ENCODE data around the gene CUL5. TPM values are rescaled to one million over a fixed set of nuclear protein-coding genes. Genes with fewer than 3 reads are reported as not detected.

Gene CUL5
- total and polyA plus RNA-seq, 7 experiments from 2014 or later = 32.3 to 59.7 (median 39.2) TPM

DNA sequence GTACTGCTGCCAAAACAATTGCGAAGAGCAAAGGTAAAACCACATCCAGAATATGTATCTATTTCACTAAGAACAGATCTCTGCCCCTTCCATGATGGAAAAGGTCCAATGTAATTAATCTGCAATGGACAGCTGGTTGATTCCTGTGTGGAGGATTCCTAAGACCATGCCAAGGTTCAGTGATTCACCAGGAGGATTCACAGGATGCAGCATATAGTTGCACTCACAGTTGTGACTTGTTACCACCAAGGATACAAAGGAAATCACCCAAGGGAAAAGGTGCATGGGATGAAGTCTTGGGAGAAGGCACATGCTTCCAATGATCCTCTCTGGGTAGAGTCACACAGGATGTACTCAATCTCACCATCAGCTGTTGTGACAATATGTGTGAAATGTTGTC lies 35.1 kb upstream of the CUL5 start:
- ATAC-seq (no peak), DNase-seq (no peak)
- CTCF ChIA-PET = no interaction called here
- H3K27me3 ChIP-seq (ENCODE audit: control insufficient read depth in 2 of 2, insufficient read depth in 2 of 2, low read length in 2 of 2) = no peaks in the 10 kb centered on the region
- no peak overlapping the region for H3K4me3 ChIP-seq (ENCODE audit: low read length)
- no peaks in the 10 kb centered on the region for H3K36me3 ChIP-seq (ENCODE audit: control insufficient read depth in 2 of 3, insufficient read depth in 3 of 3, low read length in 3 of 3)
- no peaks in the 10 kb centered on the region for H3K9me3 ChIP-seq (ENCODE audit: control insufficient read depth in 2 of 3, low read length in 3 of 3)
- Mint-ChIP-seq H3K4me1 (no peaks in the 10 kb centered on the region), H3K4me3 (no peak overlapping the region), H3K27me3 (peaks cover 0 to 16% (median 7%) of the 10 kb centered on the region in 5 donors), H3K36me3 (no peaks in the 10 kb centered on the region), H3K9me3 (peaks cover 0 to 2% (median 0%) of the 10 kb centered on the region in 11 donors), H3K27ac (no peak overlapping the region)
- H3K4me1 ChIP-seq (ENCODE audit: control insufficient read depth in 2 of 2, insufficient read depth in 2 of 2, low read length in 2 of 2) = no peaks in the 10 kb centered on the region
- H3K27ac ChIP-seq (ENCODE audit: low read depth, low read length) = no peak overlapping the region
- POLR2A ChIA-PET = no interaction called here
- intact Hi-C loops (cut with micrococcal nuclease) = no loop called here

GRCh38 chr11:107988397-107989158 lies 20.1 kb upstream of the CUL5 start:
- Mint-ChIP-seq H3K36me3 (peaks cover 0 to 4% (median 0%) of the 10 kb centered on the region in 5 donors), H3K4me1 (no peaks in the 10 kb centered on the region), H3K9me3 (peaks cover 0 to 7% (median 0%) of the 10 kb centered on the region in 11 donors), H3K27me3 (peaks cover 0 to 7% (median 6%) of the 10 kb centered on the region in 5 donors), H3K27ac (no peak overlapping the region), H3K4me3 (no peak overlapping the region)
- Histone ChIP-seq H3K27ac (ENCODE audit: low read depth, low read length) (no peak overlapping the region), H3K4me3 (ENCODE audit: low read length) (no peak overlapping the region), H3K27me3 (ENCODE audit: control insufficient read depth in 2 of 2, insufficient read depth in 2 of 2, low read length in 2 of 2) (no peaks in the 10 kb centered on the region), H3K4me1 (ENCODE audit: control insufficient read depth in 2 of 2, insufficient read depth in 2 of 2, low read length in 2 of 2) (no peaks in the 10 kb centered on the region), H3K9me3 (ENCODE audit: control insufficient read depth in 2 of 3, low read length in 3 of 3) (no peaks in the 10 kb centered on the region), H3K36me3 (ENCODE audit: control insufficient read depth in 2 of 3, insufficient read depth in 3 of 3, low read length in 3 of 3) (no peaks in the 10 kb centered on the region)
- CTCF ChIA-PET = no interaction called here
- ATAC-seq = peak; percentile 82
- POLR2A ChIA-PET = no interaction called here
- intact Hi-C loops (cut with micrococcal nuclease) = no loop called here
- no peak for DNase-seq

- Mint-ChIP-seq H3K27me3 (peaks cover 4 to 18% (median 7%) of the 10 kb centered on the region in 5 donors), H3K4me1 (no peaks in the 10 kb centered on the region), H3K4me3 (no peak overlapping the region), H3K36me3 (no peaks in the 10 kb centered on the region), H3K27ac (no peak overlapping the region), H3K9me3 (peaks cover 0 to 8% (median 0%) of the 10 kb centered on the region in 11 donors)
- ChIA-PET CTCF (no interaction called here), POLR2A (no interaction called here)
- H3K27ac ChIP-seq (ENCODE audit: low read depth, low read length) = no peak overlapping the region
- H3K9me3 ChIP-seq (ENCODE audit: control insufficient read depth in 2 of 3, low read length in 3 of 3) = no peaks in the 10 kb centered on the region
- intact Hi-C loops (cut with micrococcal nuclease) = no loop called here
- DNase-seq = no peak
- no peaks in the 10 kb centered on the region for H3K27me3 ChIP-seq (ENCODE audit: control insufficient read depth in 2 of 2, insufficient read depth in 2 of 2, low read length in 2 of 2)
- no peak overlapping the region for H3K4me3 ChIP-seq (ENCODE audit: low read length)
- no peak for ATAC-seq
- no peaks in the 10 kb centered on the region for H3K4me1 ChIP-seq (ENCODE audit: control insufficient read depth in 2 of 2, insufficient read depth in 2 of 2, low read length in 2 of 2)
- H3K36me3 ChIP-seq (ENCODE audit: control insufficient read depth in 2 of 3, insufficient read depth in 3 of 3, low read length in 3 of 3) = no peaks in the 10 kb centered on the region
Observed at GRCh38 chr11:107991868-107992414, 16.8 kb upstream of the CUL5 start.

DNA sequence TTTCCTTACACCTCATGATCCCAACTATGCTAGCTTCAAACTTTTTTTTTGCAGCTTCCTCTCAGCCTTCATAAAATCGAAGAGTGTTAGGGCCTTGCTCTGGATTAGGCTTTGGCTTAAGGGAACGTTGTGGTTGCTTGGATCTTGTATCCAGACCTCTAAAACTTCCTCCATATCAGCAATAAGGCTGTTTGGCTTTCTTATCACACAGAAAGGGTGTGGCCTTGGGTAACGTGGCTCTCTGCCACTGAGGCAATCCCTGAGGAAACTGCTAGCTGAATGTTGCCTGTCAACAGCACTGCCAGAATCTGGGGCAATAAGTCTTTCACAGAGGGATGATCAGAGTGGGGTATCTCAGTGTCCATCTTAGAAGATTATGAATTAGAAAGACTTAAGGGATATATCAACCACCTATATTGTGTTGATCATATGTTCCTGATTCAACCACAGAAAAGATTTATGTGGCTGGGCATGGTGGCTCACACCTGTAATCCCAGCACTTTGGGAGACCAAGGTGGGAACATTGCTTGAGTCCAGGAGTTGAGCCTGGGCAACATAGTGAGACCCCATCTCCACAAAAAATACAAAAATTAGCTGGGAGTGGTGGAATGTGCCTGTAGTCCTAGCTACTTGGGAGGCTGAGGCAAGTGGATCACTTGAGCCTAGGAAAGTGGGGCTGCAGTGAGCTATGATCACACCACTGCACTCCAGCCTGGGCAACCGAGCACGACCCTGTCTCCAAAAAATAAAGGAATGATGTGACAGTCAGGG lies 12.5 kb upstream of the CUL5 start:
- Histone ChIP-seq H3K4me3 (ENCODE audit: low read length) (no peak overlapping the region), H3K27ac (ENCODE audit: low read depth, low read length) (no peak overlapping the region), H3K9me3 (ENCODE audit: control insufficient read depth in 2 of 3, low read length in 3 of 3) (no peaks in the 10 kb centered on the region), H3K27me3 (ENCODE audit: control insufficient read depth in 2 of 2, insufficient read depth in 2 of 2, low read length in 2 of 2) (no peaks in the 10 kb centered on the region), H3K36me3 (ENCODE audit: control insufficient read depth in 2 of 3, insufficient read depth in 3 of 3, low read length in 3 of 3) (no peaks in the 10 kb centered on the region), H3K4me1 (ENCODE audit: control insufficient read depth in 2 of 2, insufficient read depth in 2 of 2, low read length in 2 of 2) (no peaks in the 10 kb centered on the region)
- Mint-ChIP-seq H3K27me3 (peaks cover 4 to 20% (median 13%) of the 10 kb centered on the region in 5 donors), H3K9me3 (peaks cover 0 to 5% (median 0%) of the 10 kb centered on the region in 11 donors), H3K27ac (no peak overlapping the region), H3K36me3 (no peaks in the 10 kb centered on the region), H3K4me3 (no peak overlapping the region), H3K4me1 (no peaks in the 10 kb centered on the region)
- ChIA-PET POLR2A (no interaction called here), CTCF (interaction anchor here (1.2 kb wide), 1 partner anchor 13 kb away, joined by 3 read pairs; the partner anchor contains the start of gene CUL5)
- ATAC-seq (no peak), DNase-seq (no peak)
- intact Hi-C loops (cut with micrococcal nuclease) = no loop called here

GRCh38 chr11:107998761-107999160 lies 9.9 kb upstream of the CUL5 start:
- H3K9me3 Mint-ChIP-seq = peaks cover 0 to 4% (median 0%) of the 10 kb centered on the region in 11 donors
- H3K4me1 ChIP-seq (ENCODE audit: control insufficient read depth in 2 of 2, insufficient read depth in 2 of 2, low read length in 2 of 2) = no peaks in the 10 kb centered on the region
- ATAC-seq = no peak
- DNase-seq = no peak
- H3K4me3 Mint-ChIP-seq = no peak overlapping the region
- H3K36me3 Mint-ChIP-seq = no peaks in the 10 kb centered on the region
- no peaks in the 10 kb centered on the region for H3K27me3 ChIP-seq (ENCODE audit: control insufficient read depth in 2 of 2, insufficient read depth in 2 of 2, low read length in 2 of 2)
- intact Hi-C loops (cut with micrococcal nuclease) = loop anchor here in 1 of 2 donors (1.0 kb wide), 1 partner anchor 650 kb away; no protein-coding TSS in a partner anchor
- H3K27me3 Mint-ChIP-seq = peaks cover 4 to 22% (median 12%) of the 10 kb centered on the region in 5 donors
- no peak overlapping the region for H3K4me3 ChIP-seq (ENCODE audit: low read length)
- ChIA-PET POLR2A (interaction anchor here (0.6 kb wide), 1 partner anchor 174 kb away, joined by 3 read pairs; no protein-coding TSS in a partner anchor), CTCF (no interaction called here)
- H3K36me3 ChIP-seq (ENCODE audit: control insufficient read depth in 2 of 3, insufficient read depth in 3 of 3, low read length in 3 of 3) = no peaks in the 10 kb centered on the region
- no peaks in the 10 kb centered on the region for H3K9me3 ChIP-seq (ENCODE audit: control insufficient read depth in 2 of 3, low read length in 3 of 3)
- H3K27ac Mint-ChIP-seq = no peak overlapping the region
- H3K4me1 Mint-ChIP-seq = no peaks in the 10 kb centered on the region
- no peak overlapping the region for H3K27ac ChIP-seq (ENCODE audit: low read depth, low read length)

DNA sequence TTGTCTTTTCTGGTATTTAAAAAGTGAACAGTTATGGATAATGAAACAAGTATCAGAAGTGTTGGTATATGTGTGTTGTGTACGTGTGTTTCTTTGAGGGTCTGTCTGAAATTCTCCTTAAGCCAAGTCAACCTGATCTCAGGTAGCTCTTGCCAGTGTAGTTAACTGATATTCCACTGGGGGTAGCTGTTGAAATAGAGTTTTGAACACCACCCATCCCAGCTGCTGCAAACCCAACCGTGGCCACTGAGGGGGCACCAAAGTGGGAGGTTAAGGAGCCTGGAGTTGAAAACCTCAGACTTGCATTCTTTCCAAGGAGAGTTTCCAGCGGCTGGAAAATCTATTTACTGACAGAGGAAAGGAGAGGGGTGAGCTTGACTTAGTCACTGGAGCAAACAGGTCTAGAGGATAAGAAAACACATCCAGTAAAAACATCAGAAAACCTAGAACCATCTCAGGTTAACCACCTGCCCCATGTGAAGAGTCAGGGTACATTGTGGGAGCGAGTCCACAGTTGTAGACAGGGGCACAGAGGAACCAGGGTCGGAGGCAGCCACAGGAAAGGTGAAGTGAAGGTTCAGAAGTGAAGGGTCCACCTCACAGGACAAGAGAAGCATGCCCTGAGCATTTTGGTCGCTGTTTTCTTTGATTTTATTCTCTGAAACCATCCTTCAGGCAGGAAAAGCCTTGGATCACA lies 8.8 kb upstream of the CUL5 start:
- Mint-ChIP-seq H3K4me1 (no peaks in the 10 kb centered on the region), H3K4me3 (no peak overlapping the region), H3K27me3 (peaks cover 4 to 17% (median 12%) of the 10 kb centered on the region in 5 donors), H3K9me3 (peaks cover 0 to 4% (median 0%) of the 10 kb centered on the region in 11 donors), H3K36me3 (no peaks in the 10 kb centered on the region), H3K27ac (no peak overlapping the region)
- DNase-seq (peak in 7 of 9 donors; percentile 11 to 38 (median 24)), ATAC-seq (peak; percentile 78)
- Histone ChIP-seq H3K9me3 (ENCODE audit: control insufficient read depth in 2 of 3, low read length in 3 of 3) (no peaks in the 10 kb centered on the region), H3K36me3 (ENCODE audit: control insufficient read depth in 2 of 3, insufficient read depth in 3 of 3, low read length in 3 of 3) (no peaks in the 10 kb centered on the region), H3K4me3 (ENCODE audit: low read length) (no peak overlapping the region), H3K4me1 (ENCODE audit: control insufficient read depth in 2 of 2, insufficient read depth in 2 of 2, low read length in 2 of 2) (no peaks in the 10 kb centered on the region), H3K27me3 (ENCODE audit: control insufficient read depth in 2 of 2, insufficient read depth in 2 of 2, low read length in 2 of 2) (no peaks in the 10 kb centered on the region), H3K27ac (ENCODE audit: low read depth, low read length) (no peak overlapping the region)
- intact Hi-C loops (cut with micrococcal nuclease) = loop anchor here in 1 of 2 donors (1.0 kb wide), 1 partner anchor 648 kb away; no protein-coding TSS in a partner anchor
- ChIA-PET CTCF (interaction anchor here (0.6 to 1.2 kb wide), 3 partner anchors 9 to 650 kb away, joined by 3 to 5 read pairs (median 3); partner anchors contain the start of gene CUL5), POLR2A (interaction anchor here (0.9 kb wide), 1 partner anchor 9 kb away, joined by 3 read pairs; the partner anchor contains the start of gene CUL5)

Data from naive thymus-derived CD4-positive, alpha-beta T cell (primary cell).